Measurements from ENCODE around the gene RELL2.
"Not testable (repeated sequence)": the region's sequence is repeated elsewhere in the genome, so short reads cannot be mapped to it uniquely, and the experiment has no call there.

The RELL2 gene, protein sequence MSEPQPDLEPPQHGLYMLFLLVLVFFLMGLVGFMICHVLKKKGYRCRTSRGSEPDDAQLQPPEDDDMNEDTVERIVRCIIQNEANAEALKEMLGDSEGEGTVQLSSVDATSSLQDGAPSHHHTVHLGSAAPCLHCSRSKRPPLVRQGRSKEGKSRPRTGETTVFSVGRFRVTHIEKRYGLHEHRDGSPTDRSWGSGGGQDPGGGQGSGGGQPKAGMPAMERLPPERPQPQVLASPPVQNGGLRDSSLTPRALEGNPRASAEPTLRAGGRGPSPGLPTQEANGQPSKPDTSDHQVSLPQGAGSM

DNA sequence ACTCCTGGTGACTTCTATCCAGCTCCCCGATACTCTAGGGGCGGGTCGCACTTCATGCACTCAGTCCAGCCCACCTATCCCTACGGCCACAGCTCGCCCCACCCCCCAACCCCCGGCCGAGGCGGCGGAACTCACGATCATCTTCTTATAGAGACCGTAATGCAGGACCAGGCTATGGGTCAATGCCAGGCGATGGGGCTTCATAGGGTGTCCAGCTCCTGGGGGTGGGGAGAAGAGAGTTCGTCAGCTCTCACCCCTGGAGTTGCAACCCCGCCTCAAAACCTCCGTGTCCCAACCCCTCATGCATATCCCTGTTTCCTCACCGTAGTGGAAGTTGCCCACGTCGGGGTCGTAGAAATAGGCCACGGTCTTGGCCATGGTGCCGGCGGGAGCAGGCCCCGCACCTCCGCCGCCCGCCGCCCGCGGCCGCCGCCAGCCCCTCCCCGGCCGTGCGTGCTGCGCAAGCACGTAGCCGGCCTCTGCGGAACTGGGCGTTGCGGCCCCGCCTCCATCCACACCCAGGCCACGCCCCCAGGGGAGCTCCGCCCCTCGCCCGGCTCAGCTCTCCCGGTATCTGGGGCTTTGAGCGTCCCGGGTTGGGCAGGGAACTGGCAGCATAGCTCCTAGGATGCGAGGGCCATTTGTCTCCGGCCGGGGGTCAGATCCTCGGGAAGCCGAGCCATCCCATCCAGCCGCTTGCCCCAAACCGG lies at the start of gene RELL2, which contains the start of gene HDAC3:
Gene RELL2, plus strand, starts transcription at position 585 of the 710 bp plus-strand sequence. CDS start 1,229 bp downstream, outside the sequence.
Gene HDAC3, minus strand, starts transcription at position 437 of the 710 bp plus-strand sequence. Its CDS starts 59 bp downstream, at position 378.
- peak; percentile 88 to 91 for DNase-seq (ENCODE audit: low read depth in 1 of 2, low spot score in 1 of 2)

DNA sequence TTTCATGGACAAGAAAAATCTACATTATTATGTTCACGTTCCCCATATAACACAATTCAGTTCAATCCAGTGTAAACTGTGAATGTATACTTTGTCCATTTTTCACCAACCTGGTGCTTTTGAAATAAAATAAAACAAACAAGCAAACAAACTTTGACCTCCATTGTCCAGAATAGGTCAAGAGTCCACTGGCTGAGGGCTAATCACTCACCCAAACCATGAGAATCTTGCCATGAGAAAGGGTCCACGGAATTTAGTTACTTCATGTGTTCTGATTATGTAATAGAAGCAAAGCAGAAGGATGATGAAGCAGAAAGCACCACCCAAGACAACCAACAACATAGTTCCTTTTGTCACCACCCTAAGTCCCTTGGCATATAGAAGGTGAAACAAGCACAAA lies 46.7 kb upstream of the RELL2 start:
- no peak for DNase-seq (ENCODE audit: low read depth in 1 of 2, low spot score in 1 of 2)

DNA sequence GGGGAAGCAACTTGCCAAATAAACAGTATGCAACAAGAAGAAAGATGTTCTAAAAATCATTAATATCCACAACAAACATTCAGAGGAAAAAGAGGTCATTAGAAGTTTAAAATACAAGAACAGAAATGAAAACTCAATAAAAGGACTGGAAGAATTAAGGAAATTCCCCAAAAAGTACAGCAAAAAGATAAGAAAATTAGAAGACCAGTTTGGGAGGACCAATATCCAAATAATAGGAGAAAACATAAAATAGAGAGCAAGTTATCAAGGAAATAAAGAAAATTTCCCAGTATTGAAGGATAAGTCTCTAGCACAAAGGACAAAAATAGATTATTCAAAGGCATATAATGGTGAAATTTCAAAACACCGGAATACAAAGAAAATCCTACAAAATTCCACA lies 39.9 kb upstream of the RELL2 start:
- no peak for DNase-seq (ENCODE audit: low read depth in 1 of 2, low spot score in 1 of 2)

DNA sequence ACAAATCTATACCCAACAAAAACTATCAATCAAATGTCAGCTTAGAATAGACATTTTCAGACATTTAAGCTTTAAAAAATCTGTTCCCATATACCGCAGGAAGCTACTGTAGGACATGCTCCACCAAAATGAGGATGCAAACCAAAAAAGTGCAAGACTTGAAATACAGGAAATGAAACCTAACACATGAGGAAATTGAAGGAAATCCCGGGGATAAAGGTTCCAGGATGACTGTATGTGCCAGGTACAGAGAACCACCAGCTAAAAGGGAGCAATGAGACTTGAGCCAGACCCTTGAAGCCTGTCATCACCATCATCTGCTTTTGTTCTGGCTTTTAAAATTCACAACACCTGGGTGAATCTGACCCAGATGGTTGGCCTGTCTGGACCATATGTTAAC lies 39.4 kb upstream of the RELL2 start:
- no peak for DNase-seq (ENCODE audit: low read depth in 1 of 2, low spot score in 1 of 2)

DNA sequence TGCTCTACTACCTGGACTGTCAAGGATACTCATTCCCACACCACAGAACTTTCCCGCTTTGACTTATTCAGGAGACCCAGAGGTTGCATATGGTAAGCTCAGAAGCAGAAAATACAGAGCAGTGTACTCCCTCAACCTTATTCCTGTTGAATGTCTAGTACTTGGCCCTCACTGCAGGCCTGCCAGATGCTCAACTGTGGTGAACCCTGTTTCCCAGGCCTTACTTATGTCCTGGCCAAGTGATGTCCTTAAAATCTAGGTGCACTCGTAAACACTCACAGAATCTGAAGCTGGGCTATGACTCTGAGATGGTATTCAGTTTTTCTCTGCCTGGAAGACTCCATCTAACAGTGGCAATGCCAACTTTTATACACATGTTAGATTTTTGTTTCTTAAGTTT lies 39.0 kb upstream of the RELL2 start:
- no peak for DNase-seq (ENCODE audit: low read depth in 1 of 2, low spot score in 1 of 2)

DNA sequence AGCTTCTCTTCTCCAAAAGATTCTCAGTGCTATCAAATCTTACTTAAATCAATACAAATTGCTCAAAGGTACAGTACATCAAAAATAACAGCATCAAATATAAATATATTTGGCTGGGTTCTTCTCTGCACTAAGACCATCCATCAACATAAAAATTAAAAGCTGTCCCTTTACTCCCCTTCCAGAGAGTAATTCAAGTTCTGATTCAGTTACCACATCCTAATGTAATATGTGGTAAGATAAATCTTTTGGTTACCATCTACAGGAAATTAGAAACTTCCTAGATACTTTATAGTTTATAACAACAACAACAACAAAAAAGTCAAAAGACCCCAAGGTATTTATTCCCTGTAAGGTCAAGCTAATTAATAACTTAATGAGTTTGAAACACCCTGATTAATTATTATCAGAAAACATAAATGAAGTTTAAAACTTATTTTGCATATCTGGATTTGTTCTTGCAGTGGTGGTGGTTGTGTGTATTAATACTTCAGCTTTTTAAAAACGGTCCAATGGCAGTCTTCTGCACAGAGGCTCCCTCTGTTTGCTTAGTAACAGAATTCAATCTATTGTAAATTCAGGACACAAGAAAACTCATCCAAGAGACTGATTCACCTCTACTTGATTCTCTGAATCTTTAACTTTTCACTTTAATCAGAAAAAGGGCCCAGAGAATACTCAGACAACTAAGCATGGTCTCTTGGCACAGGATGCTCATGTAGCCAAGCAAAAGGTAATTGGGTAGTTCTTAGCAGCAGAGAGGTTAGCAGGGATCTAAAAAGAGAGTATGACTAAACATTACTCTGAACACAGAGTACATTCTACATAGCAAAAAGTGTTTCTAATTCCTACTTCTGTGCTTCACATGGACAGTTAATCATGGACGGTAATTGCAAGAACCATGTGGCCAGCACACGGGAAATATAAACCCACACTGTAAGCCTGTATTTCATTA lies 38.1 kb upstream of the RELL2 start:
- DNase-seq (ENCODE audit: low read depth in 1 of 2, low spot score in 1 of 2) = no peak

DNA sequence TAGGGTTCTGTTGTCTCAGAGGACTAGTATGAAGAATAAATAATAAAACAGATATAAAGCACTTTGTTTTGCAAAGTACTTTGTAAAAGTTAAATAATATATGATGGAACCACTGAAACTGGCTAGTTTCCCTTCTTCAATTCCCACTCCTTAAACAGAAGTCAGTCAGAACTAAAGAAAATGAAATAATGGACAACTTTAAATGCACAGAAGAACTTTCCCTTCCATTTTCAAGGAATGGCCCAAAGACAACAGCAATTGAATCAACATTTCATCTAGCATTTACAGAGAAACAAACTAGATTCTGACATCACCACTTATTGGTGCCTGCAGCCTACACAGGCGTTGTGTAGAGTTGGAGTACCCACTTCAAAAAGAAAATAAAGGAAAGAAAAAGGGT lies 34.2 kb upstream of the RELL2 start:
- no peak for DNase-seq (ENCODE audit: low read depth in 1 of 2, low spot score in 1 of 2)

DNA sequence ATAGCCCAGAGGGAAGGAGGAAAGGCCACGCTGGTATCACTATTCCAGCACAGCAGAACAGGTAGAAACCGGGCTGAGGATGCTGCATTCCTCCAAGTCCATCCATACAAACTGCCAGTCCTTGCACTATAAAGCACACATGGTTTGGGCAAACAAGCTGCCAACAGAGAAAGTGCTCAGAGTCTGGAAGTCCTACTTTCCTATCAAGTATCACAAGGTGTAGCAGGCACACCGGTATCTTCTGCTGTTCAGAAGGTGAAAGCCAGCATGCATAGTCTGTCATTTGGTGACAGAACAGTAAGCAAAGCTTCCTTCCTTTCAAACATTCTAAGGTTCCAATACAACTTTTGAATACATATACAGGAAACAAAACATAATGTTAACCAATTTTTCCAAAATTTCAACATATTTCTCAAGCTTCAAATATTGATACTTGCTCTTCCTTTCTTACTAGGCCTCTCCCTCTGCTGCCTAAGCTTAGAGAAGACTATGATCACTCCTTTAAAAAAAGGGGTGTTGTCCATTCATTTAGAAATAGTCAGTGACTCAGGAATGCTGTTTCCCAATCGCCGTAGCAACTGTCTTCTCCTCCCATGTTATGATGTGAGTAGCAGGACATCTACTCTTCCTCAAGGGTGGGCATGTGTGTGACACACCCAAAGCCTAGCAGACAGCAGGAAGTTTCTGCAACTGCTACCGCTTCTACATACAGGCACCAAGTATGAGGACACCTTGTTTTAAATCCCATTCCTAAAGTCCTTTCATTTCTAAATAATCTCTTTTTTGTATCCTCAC lies 32.7 kb upstream of the RELL2 start:
- no peak for DNase-seq (ENCODE audit: low read depth in 1 of 2, low spot score in 1 of 2)

DNA sequence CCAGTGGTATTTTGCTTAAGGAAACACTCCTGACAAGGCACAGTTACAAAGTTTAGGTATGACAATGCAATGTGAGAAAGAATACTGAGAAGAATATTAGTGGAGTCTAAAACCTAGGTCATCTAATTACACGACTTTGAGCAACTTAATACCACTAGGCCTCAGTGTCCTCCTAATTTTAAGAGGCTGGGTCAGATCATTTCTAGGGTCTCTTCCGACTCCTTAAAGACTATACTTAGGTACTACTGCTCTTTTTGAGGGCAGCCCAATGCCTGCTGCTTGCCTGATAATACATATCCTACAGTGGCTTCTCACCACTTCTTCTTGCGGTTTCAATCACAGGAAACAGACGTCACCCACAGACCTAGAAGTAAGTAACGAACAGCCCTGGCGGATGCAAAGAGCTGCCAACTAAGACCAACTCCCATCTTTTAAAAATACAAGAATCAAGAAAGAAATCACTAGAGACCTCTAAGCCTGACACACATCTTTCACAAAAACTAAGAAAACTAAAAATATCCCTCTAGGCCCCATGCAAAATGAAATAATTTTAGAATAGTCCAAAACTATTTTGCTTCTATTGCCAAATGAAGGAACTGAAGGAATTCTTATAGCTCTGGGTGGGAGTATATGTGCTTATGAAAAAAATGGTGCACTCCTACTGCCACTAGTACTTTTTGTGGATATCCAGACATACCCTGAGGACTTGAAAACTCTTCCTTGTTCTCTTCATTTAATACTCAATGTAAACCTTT lies 31.1 kb upstream of the RELL2 start:
- peak; percentile 24 to 49 for DNase-seq (ENCODE audit: low read depth in 1 of 2, low spot score in 1 of 2)

DNA sequence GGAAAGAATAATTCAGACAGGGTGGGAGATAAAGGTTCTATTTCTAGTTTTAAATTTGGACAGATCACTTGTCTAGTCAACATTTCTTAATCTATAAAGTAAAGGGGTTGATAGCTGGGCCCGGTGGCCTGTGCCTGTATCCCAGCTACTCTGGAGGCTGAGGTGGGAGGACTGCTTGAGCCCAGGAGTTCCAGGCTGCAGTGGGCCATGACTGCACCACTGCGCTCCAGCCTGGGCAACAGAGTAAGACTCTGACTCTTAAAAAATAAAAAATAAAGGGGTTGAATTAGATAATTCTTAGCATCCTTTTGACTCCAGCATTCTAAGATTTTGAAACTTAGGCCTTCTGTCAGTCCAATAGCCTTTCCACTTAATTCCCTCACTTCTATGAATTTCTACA lies 28.8 kb upstream of the RELL2 start:
- DNase-seq (ENCODE audit: low read depth in 1 of 2, low spot score in 1 of 2) = no peak

DNA sequence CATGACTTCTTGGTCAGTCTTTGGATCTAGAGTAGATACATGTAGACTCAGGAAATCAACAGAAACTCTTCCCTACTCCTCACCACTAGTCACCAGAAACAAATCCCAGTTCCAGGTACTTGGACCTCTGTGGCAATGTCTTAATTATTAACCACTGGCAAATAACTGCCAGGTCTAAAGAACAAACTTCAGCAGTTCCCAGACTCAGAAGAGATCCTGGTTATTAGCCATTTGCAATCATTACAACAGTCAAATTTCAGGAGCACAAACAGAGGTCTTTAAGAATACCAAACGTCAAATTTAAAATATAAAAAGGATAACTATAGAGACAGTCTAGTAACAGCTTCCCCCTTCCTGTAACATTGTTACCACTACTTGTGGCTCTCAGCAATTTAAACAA lies 28.2 kb upstream of the RELL2 start:
- DNase-seq (ENCODE audit: low read depth in 1 of 2, low spot score in 1 of 2) = no peak

DNA sequence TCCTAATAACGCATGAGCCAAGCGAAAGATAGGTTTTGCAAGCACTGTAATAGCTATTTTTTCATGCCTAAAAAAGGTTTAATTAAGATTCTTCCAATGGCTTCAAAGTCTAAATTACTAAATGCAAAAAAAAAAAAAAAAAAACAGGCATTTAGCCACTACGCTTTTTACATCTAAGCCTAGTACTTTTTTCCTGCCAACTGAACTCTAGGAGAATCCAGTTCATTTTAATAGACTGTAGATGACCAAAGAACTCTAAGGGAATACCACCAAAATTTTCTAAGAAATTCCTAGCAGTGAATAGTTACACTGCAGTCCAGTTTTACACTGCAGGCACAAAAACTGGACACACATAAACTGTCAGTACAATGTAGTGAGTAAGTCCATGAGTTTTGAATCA lies 27.8 kb upstream of the RELL2 start:
- DNase-seq (ENCODE audit: low read depth in 1 of 2, low spot score in 1 of 2) = no peak

DNA sequence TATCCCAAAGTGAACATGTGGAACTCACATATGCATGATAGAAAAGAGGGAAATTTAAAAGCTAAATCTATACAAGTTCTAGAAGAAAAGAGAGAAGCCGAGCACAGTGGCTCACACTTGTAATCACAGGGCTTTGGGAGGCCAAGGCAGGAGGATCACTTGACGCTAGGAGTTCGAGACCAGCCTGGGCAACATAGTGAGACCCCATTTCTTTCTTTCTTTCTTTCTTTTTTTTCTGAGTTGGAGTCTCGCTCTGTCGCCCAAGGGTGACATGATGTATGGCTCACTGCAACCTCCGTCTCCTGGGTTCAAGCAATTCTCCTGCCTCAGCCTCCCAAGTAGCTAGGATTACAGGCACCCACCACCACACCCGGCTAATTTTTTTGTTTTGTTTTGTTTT lies 26.9 kb upstream of the RELL2 start:
- not testable (repeated sequence) for DNase-seq (ENCODE audit: low read depth in 1 of 2, low spot score in 1 of 2)

DNA sequence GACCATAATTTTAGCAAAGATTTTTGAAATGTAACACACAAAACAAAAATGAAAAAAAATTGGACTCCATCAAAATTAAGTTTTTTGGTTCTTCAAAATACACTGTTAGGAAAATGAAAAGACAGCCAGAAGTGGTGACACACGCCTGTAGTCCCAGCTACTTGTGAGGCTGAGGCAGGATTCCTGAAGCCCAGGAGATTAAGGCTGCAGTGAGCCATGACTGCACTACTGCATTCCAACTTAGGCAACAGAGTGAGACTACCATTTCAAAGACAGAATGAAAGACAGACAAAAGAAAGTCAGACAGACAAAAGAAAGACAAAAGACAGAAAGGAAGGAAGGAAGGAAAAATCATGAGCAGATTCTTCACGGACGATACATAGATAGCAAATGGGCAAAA lies 25.5 kb upstream of the RELL2 start:
- DNase-seq (ENCODE audit: low read depth in 1 of 2, low spot score in 1 of 2) = no peak

DNA sequence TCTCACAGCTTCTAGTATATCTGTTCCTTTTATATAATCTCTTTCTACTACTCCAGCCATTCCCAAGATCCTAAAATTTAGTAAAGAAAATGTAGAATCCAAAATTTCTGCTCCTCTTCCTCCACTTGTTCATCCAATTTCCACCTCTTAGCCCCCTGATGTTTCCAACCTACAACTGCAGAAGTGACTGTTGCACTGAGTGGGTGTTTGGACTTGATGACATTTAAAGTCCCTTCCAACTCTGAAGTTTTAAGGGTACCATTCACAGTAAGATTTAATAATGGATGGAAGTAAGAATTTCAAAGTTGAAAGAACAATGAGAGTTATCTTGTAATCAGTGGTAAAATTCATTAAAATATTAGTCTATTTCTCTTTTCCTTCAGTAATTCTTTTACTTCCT lies 23.5 kb upstream of the RELL2 start:
- no peak for DNase-seq (ENCODE audit: low read depth in 1 of 2, low spot score in 1 of 2)

DNA sequence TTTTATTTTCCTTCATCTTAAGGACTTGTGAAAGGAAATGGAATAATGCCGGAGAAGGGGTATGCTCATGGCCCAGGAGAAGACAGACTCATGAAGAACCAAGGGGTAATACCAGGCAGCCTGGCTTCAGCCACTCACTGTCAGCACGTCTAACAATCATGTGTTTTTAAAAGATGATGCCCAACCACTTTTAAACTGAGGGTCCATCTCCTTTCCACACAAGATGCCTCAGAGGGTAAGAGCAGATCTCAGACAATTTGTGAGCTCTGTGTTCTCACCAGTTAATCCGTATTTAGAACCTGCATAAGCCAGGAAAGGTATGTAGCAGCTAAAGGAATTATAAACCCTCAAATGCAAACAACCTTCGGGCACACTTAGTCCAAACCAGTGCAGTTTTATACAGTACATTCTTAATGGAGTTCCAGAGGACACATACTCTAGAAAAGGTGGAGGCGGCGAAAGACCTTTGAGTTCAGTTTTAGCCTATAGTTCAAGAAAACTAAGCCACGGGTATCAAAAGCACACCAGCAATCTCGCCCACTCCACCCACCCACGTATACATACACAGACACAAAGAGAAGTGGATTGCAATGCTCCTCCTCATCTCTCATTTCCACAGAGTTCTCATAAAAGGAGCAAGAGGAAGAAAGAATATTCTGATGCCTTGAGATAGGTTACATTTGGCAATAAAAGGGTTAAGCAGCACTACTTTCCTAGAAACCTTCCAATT lies 20.6 kb upstream of the RELL2 start:
- DNase-seq (ENCODE audit: low read depth in 1 of 2, low spot score in 1 of 2) = no peak

DNA sequence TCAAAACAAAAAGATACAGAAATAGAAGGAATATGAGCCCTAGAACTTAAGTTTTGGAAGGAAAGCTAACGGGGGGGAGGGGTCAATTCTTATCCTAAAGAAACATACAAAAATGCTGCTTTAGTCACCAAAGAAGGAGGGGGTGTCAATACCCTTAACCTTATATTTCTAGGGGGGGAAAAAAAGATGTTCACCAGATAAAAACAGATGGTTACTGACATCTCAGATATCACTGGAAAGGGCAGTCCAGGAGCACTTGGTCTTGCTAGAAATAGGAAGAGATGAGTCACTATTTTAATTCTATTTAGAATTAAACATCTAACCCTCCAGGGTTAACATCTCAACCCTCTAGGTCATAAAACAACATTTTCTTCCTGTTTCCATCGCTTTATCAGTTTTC lies 19.7 kb upstream of the RELL2 start:
- no peak for DNase-seq (ENCODE audit: low read depth in 1 of 2, low spot score in 1 of 2)

DNA sequence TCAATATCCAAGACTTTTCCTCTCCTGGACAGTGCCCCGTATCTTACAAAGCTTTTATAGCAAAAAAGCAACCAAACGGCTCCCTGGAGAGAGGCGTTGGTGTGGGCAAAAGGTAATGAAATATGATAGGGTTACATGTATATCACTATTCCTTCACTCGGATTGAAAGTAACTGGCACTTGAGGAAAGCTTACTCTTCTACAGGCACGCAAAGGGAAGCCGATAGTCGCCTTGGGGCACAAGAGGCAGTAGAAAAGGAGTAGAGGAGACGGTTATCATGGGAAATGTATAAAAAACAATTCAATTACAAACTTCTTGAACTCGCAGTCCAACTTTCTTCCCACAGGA lies 19.1 kb upstream of the RELL2 start:
- no peak for DNase-seq (ENCODE audit: low read depth in 1 of 2, low spot score in 1 of 2)

DNA sequence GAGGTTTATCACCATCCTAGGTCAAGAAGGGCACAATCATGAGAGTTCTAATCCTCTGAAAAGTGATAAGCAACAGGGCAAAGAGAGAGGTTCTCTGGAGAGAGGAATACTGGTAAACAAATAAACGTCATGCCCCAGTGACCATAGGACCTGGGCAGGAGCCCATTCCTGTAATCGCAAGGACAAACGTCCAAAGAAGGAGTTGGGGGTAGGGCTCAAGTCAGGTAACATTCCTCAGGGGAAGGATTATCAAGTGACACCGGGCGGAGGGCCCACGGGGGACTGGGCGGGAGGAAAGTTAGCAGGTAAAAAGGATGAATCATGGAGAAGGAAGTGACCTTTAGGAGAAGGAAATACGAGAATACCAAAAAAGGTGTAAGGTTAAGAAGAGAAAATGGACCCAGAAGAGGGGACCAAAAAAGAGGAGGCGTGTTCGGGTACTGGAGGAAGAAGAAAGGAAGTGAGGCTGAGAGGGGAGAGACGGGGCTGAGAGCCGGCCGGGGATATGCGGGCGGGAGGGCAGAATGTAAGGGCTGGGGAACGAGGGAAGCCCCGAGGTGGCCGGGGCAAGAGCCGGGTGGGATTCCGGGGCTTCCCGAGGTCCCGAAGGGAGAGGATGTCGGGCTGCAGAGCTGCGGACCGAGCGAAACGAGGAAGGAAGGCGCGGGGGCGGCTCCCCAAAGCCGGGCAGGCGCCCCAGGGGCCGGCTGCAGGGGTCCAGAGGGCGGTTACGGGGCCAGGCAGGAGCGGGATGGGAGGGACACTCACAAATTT lies 18.6 kb upstream of the RELL2 start:
- DNase-seq (ENCODE audit: low read depth in 1 of 2, low spot score in 1 of 2) = peak in 1 of 2 donors; percentile 34
